WTC11 (cell line): Measurements from ENCODE around the gene ABCC6. TPM values are rescaled to one million over a fixed set of nuclear protein-coding genes. Genes with fewer than 3 reads are reported as not detected.
"Not testable (repeated sequence)": the region's sequence is repeated elsewhere in the genome, so short reads cannot be mapped to it uniquely, and the experiment has no call there.

Experiments
- ATAC-seq: fragments of 200-7000 bp; cut with Tn5 transposase; 2 replicates; pipeline ENCODE4 v1.10.0; 2021; ENCODE audit warnings: mild to moderate bottlenecking, moderate library complexity
- CTCF ChIA-PET: fragments of 300-600 bp; sonication (Branson Sonifier 250); formaldehyde crosslinking; loops from one replicate; lab custom pipeline; 2021; ENCODE audit warnings: antibody characterized with exemption; lab: Charles Lee
- POLR2A ChIA-PET: fragments of 350-600 bp; sonication (Branson Sonifier 250); formaldehyde crosslinking; loops from one replicate; lab custom pipeline; 2021; ENCODE audit warnings: antibody characterized with exemption; lab: Charles Lee
- DNase-seq: peaks from one replicate; pipeline ENCODE4 v3.0.0; 2021; ENCODE audit warnings: low spot score
- H3K27ac Mint-ChIP-seq: 2 replicates; pipeline ENCODE4 v1.8.0; 2021; ENCODE audit warnings: mixed read lengths
- H3K27me3 Mint-ChIP-seq: 2 replicates; pipeline ENCODE4 v1.8.0; 2021; ENCODE audit warnings: low read depth, mild to moderate bottlenecking, moderate library complexity, mixed read lengths
- H3K36me3 Mint-ChIP-seq: 2 replicates; pipeline ENCODE4 v1.8.0; 2021; ENCODE audit warnings: mixed read lengths
- H3K4me1 Mint-ChIP-seq: 2 replicates; pipeline ENCODE4 v1.8.0; 2022; ENCODE audit warnings: mixed read lengths
- H3K4me3 Mint-ChIP-seq: 2 replicates; pipeline ENCODE4 v1.8.0; 2021; ENCODE audit warnings: mild to moderate bottlenecking, moderate library complexity, mixed read lengths
- H3K9me3 Mint-ChIP-seq: 2 replicates; pipeline ENCODE4 v1.8.0; 2021; ENCODE audit warnings: mixed read lengths
- ETV6 ChIP-seq: sonication (generic); formaldehyde crosslinking; IDR thresholded peaks from 2 replicates; pipeline ENCODE4 v1.8.1; 2022; ENCODE audit warnings: mild to moderate bottlenecking, missing genetic modification reagents
- GRHL2 ChIP-seq: fragments of 250-450 bp; sonication (Bioruptor Pico); IDR thresholded peaks from 2 replicates; pipeline ENCODE4 v1.8.0; 2022; ENCODE audit warnings: mild to moderate bottlenecking, moderate library complexity; ENCODE audit not compliant: insufficient replicate concordance, severe bottlenecking
- JAZF1 ChIP-seq: fragments of 250-450 bp; sonication (Bioruptor Pico); IDR thresholded peaks from 2 replicates; pipeline ENCODE4 v1.9.0; 2021; ENCODE audit warnings: moderate library complexity, mild to moderate bottlenecking, inconsistent platforms
- KAT7 ChIP-seq: sonication (generic); formaldehyde crosslinking; IDR thresholded peaks from 2 replicates; pipeline ENCODE4 v1.8.1; 2023; ENCODE audit warnings: missing genetic modification reagents, mild to moderate bottlenecking, borderline replicate concordance
- MXD4 ChIP-seq: fragments of 250-450 bp; sonication (Bioruptor Pico); IDR thresholded peaks from 2 replicates; pipeline ENCODE4 v1.8.0; 2021; ENCODE audit warnings: mild to moderate bottlenecking, moderate library complexity, borderline replicate concordance
- NR2C2 ChIP-seq: sonication (generic); formaldehyde crosslinking; IDR thresholded peaks from 2 replicates; pipeline ENCODE4 v1.8.0; 2022; ENCODE audit warnings: mild to moderate bottlenecking, missing genetic modification reagents
- OVOL2 ChIP-seq: fragments of 250-450 bp; sonication (Bioruptor Pico); IDR thresholded peaks from 2 replicates; pipeline ENCODE4 v1.9.0; 2021; ENCODE audit warnings: mild to moderate bottlenecking, borderline replicate concordance
- PRRX2 ChIP-seq: fragments of 250-450 bp; sonication (Bioruptor Pico); IDR thresholded peaks from 2 replicates; pipeline ENCODE4 v1.8.0; 2021; ENCODE audit warnings: mild to moderate bottlenecking
- TCF7 ChIP-seq: sonication (generic); formaldehyde crosslinking; IDR thresholded peaks from 2 replicates; pipeline ENCODE4 v1.8.0; 2022; ENCODE audit warnings: mild to moderate bottlenecking, low read depth, missing genetic modification reagents, moderate library complexity
- TP53 ChIP-seq: sonication (generic); formaldehyde crosslinking; IDR thresholded peaks from 2 replicates; pipeline ENCODE4 v1.8.1; 2023; ENCODE audit warnings: mild to moderate bottlenecking, missing genetic modification reagents
- ZBTB21 ChIP-seq: sonication (generic); formaldehyde crosslinking; IDR thresholded peaks from 2 replicates; pipeline ENCODE4 v1.8.1; 2023; ENCODE audit warnings: mild to moderate bottlenecking, missing genetic modification reagents, borderline replicate concordance
- ZNF138 ChIP-seq: sonication (generic); formaldehyde crosslinking; conservative IDR thresholded peaks from 2 replicates; pipeline ENCODE4 v1.8.1; 2022; ENCODE audit warnings: mild to moderate bottlenecking, moderate library complexity, missing genetic modification reagents
- ZNF317 ChIP-seq: sonication (generic); formaldehyde crosslinking; IDR thresholded peaks from 2 replicates; pipeline ENCODE4 v1.8.1; 2023; ENCODE audit warnings: low read depth, mild to moderate bottlenecking, moderate library complexity, missing genetic modification reagents, borderline replicate concordance
- ZNF396 ChIP-seq: fragments of 250-450 bp; sonication (Bioruptor Pico); IDR thresholded peaks from 2 replicates; pipeline ENCODE4 v1.8.0; 2021; ENCODE audit warnings: mild to moderate bottlenecking, moderate library complexity, borderline replicate concordance
- total RNA-seq: library from RNA; stranded (reverse); gene quantifications from 3 replicates; pipeline ENCODE4 v1.2.3, GENCODE V29; 2021
- TF ChIP-seq, protein P1 (sequence below): sonication (generic); formaldehyde crosslinking; IDR thresholded peaks from 2 replicates; pipeline ENCODE4 v1.8.1; 2023; ENCODE audit warnings: mild to moderate bottlenecking, missing genetic modification reagents, moderate library complexity
- TF ChIP-seq, protein P2 (sequence below): fragments of 250-450 bp; sonication (Bioruptor Pico); IDR thresholded peaks from 2 replicates; pipeline ENCODE4 v1.9.0; 2021; ENCODE audit warnings: mild to moderate bottlenecking, borderline replicate concordance
- TF ChIP-seq, protein P3 (sequence below): sonication (generic); formaldehyde crosslinking; IDR thresholded peaks from 2 replicates; pipeline ENCODE4 v1.8.1; 2023; ENCODE audit warnings: mild to moderate bottlenecking, missing genetic modification reagents
- TF ChIP-seq, protein P4 (sequence below): sonication (generic); formaldehyde crosslinking; IDR thresholded peaks from 2 replicates; pipeline ENCODE4 v1.8.0; 2023; ENCODE audit warnings: mild to moderate bottlenecking, missing genetic modification reagents

Gene ABCC6
- total RNA-seq, 1 experiment from 2014 or later: 1.3 TPM

DNA sequence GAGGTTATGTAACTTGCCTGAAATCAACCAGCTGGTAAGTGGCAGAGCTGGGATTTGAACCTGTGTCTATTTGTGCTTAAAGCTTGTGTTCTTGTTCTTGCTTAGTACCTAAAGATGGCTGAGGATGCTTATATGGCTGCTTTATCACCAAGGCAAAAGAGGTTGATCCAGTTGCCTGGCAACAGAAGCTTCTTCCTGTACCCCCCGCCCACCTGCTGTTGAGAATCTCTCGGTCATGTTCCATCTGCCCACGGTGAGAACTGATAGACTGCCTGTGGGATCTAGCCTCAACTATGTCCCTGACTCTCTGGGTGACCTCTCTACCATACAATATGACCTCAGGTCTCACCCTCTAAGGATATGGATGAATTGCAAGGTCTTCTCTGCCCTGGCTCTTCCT, 60.7 kb downstream of the ABCC6 start:
- DNase-seq (no peak), ATAC-seq (no peak)
- Mint-ChIP-seq H3K9me3 (peaks cover 46% of the 10 kb centered on the region), H3K4me1 (no peaks in the 10 kb centered on the region), H3K4me3 (no peak overlapping the region), H3K27me3 (peaks cover 2% of the 10 kb centered on the region), H3K36me3 (peaks cover 19% of the 10 kb centered on the region), H3K27ac (no peak overlapping the region)
- CTCF ChIA-PET: no interaction called here
- no peak for TF ChIP-seq ZBTB21 (CRISPR knock-in tag)
- no peak for TF ChIP-seq TP53 (CRISPR knock-in tag)
- no peak for TF ChIP-seq GRHL2
- TF ChIP-seq, protein P1, sequence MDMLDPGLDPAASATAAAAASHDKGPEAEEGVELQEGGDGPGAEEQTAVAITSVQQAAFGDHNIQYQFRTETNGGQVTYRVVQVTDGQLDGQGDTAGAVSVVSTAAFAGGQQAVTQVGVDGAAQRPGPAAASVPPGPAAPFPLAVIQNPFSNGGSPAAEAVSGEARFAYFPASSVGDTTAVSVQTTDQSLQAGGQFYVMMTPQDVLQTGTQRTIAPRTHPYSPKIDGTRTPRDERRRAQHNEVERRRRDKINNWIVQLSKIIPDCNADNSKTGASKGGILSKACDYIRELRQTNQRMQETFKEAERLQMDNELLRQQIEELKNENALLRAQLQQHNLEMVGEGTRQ (CRISPR knock-in tag): no peak
- TF ChIP-seq KAT7 (CRISPR knock-in tag): no peak
- TF ChIP-seq, protein P2, sequence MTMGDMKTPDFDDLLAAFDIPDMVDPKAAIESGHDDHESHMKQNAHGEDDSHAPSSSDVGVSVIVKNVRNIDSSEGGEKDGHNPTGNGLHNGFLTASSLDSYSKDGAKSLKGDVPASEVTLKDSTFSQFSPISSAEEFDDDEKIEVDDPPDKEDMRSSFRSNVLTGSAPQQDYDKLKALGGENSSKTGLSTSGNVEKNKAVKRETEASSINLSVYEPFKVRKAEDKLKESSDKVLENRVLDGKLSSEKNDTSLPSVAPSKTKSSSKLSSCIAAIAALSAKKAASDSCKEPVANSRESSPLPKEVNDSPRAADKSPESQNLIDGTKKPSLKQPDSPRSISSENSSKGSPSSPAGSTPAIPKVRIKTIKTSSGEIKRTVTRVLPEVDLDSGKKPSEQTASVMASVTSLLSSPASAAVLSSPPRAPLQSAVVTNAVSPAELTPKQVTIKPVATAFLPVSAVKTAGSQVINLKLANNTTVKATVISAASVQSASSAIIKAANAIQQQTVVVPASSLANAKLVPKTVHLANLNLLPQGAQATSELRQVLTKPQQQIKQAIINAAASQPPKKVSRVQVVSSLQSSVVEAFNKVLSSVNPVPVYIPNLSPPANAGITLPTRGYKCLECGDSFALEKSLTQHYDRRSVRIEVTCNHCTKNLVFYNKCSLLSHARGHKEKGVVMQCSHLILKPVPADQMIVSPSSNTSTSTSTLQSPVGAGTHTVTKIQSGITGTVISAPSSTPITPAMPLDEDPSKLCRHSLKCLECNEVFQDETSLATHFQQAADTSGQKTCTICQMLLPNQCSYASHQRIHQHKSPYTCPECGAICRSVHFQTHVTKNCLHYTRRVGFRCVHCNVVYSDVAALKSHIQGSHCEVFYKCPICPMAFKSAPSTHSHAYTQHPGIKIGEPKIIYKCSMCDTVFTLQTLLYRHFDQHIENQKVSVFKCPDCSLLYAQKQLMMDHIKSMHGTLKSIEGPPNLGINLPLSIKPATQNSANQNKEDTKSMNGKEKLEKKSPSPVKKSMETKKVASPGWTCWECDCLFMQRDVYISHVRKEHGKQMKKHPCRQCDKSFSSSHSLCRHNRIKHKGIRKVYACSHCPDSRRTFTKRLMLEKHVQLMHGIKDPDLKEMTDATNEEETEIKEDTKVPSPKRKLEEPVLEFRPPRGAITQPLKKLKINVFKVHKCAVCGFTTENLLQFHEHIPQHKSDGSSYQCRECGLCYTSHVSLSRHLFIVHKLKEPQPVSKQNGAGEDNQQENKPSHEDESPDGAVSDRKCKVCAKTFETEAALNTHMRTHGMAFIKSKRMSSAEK (CRISPR knock-in tag): no peak
- no peak for TF ChIP-seq JAZF1 (CRISPR knock-in tag)
- TF ChIP-seq, protein P3, sequence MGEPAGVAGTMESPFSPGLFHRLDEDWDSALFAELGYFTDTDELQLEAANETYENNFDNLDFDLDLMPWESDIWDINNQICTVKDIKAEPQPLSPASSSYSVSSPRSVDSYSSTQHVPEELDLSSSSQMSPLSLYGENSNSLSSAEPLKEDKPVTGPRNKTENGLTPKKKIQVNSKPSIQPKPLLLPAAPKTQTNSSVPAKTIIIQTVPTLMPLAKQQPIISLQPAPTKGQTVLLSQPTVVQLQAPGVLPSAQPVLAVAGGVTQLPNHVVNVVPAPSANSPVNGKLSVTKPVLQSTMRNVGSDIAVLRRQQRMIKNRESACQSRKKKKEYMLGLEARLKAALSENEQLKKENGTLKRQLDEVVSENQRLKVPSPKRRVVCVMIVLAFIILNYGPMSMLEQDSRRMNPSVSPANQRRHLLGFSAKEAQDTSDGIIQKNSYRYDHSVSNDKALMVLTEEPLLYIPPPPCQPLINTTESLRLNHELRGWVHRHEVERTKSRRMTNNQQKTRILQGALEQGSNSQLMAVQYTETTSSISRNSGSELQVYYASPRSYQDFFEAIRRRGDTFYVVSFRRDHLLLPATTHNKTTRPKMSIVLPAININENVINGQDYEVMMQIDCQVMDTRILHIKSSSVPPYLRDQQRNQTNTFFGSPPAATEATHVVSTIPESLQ (CRISPR knock-in tag): no peak
- POLR2A ChIA-PET: interaction anchor here (0.6 kb wide), 1 partner anchor 189 kb away, joined by 3 read pairs; no protein-coding TSS in a partner anchor

DNA sequence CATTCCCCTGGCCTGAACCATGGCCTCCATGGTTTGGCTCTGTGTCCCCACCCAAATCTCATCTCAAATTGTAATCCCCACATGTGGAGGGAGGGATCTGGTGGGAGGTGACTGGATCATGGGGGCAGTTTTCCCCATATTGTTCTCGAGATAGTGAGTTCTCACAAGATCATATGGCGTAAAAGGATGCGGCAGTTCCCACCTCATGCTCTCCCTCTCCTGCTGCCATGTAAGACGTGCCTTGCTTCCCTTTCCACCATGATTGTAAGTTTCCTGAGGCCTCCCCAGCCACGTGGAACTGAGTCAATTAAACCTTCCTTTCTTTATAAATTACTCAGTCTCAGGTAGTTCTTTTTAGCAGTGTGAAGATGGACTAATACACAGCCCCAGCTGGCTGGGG, 61.5 kb downstream of the ABCC6 start:
- H3K4me3 Mint-ChIP-seq, DNase-seq, H3K27me3 Mint-ChIP-seq, H3K27ac Mint-ChIP-seq, H3K4me1 Mint-ChIP-seq, CTCF ChIA-PET, ATAC-seq, POLR2A ChIA-PET: not testable (repeated sequence)
- Mint-ChIP-seq H3K9me3 (peaks cover 54% of the 10 kb centered on the region), H3K36me3 (peaks cover 22% of the 10 kb centered on the region)

DNA sequence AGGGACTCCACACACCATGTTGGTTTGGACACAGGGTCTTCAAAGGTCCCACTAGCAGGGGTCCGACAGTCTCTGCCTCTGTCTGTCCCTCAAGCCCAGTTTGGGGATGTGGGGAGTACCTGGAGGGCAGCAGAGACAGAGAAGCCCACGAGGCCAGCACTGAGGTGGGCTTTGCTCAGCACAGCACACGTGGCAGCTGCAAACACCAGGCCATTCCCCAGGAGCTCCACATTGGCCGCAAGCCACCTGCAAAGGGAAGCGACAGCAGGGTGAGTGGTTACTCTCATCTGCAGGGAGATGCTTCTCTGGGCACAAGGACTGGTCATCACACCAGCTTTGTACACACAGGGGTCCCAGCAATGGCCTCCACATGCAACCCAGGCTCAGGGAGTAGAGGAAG, 62.0 kb downstream of the ABCC6 start:
- DNase-seq: no peak
- no peaks in the 10 kb centered on the region for H3K4me1 Mint-ChIP-seq
- H3K9me3 Mint-ChIP-seq: peaks cover 54% of the 10 kb centered on the region
- no peak overlapping the region for H3K4me3 Mint-ChIP-seq
- H3K27ac Mint-ChIP-seq: no peak overlapping the region
- peaks cover 22% of the 10 kb centered on the region for H3K36me3 Mint-ChIP-seq
- ChIA-PET POLR2A (no interaction called here), CTCF (no interaction called here)
- peaks cover 2% of the 10 kb centered on the region for H3K27me3 Mint-ChIP-seq
- ATAC-seq: no peak
- TF ChIP-seq OVOL2 (CRISPR knock-in tag) (no peak), NR2C2 (CRISPR knock-in tag) (no peak), ZNF317 (CRISPR knock-in tag) (no peak), TCF7 (no peak), ETV6 (CRISPR knock-in tag) (no peak), ZNF396 (CRISPR knock-in tag) (no peak), PRRX2 (CRISPR knock-in tag) (no peak), ZNF138 (no peak), MXD4 (CRISPR knock-in tag) (no peak)
- TF ChIP-seq, protein P2 (CRISPR knock-in tag): no peak
- TF ChIP-seq, protein P4, sequence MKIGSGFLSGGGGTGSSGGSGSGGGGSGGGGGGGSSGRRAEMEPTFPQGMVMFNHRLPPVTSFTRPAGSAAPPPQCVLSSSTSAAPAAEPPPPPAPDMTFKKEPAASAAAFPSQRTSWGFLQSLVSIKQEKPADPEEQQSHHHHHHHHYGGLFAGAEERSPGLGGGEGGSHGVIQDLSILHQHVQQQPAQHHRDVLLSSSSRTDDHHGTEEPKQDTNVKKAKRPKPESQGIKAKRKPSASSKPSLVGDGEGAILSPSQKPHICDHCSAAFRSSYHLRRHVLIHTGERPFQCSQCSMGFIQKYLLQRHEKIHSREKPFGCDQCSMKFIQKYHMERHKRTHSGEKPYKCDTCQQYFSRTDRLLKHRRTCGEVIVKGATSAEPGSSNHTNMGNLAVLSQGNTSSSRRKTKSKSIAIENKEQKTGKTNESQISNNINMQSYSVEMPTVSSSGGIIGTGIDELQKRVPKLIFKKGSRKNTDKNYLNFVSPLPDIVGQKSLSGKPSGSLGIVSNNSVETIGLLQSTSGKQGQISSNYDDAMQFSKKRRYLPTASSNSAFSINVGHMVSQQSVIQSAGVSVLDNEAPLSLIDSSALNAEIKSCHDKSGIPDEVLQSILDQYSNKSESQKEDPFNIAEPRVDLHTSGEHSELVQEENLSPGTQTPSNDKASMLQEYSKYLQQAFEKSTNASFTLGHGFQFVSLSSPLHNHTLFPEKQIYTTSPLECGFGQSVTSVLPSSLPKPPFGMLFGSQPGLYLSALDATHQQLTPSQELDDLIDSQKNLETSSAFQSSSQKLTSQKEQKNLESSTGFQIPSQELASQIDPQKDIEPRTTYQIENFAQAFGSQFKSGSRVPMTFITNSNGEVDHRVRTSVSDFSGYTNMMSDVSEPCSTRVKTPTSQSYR (CRISPR knock-in tag): no peak
